GM18870 (cell line): Measurements from ENCODE around the gene UNKL.

Experiments
- ATAC-seq: cut with Tn5 transposase; IDR thresholded peaks from one replicate; pipeline ENCODE4 v1.9.1; 2021; ENCODE audit warnings: moderate library complexity; ENCODE audit not compliant: unreplicated experiment

The UNKL gene

GRCh38 chr16:1407753-1408152 is 6.8 kb downstream of the UNKL start:
- ATAC-seq = no peak

DNA sequence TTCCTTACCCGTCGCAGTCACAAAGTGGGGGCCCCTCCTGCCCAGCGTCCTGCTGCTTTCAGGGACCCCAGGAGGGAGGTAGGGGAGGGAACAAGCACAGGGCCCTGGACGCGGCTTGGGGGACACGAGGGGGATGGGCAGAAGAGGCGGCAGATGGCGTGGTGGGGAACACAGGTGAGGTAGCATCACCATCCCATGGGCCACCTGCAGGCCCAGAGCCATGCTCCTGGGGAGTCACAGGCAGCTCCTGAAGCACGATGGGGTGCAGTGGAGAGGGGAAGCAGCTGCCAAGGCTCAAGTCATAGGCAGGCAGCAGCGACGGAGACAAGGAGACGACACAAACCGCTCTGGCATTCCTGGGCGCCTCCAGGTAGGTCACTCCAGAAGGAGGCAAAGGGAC is 10.8 kb downstream of the UNKL start:
- no peak for ATAC-seq

DNA sequence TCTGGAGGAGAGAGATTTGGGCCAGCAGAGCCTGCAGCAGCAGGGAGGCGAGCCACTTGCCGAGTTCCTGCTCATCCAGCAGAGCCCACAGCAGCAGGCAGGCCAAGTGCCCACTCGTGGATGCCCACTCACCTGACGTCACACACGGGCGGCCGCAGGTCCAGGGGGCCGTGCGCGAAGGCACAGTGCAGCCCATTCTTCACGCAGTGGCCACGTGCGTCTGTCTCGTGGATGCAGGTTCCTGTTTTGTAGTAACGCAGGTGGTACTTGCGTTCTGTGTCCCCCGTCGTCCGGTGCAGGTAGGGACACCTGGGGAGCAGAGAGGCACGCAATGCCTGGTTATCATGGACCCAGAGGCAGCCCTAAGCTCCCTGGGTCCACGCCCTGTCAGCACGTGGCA is 11.5 kb downstream of the UNKL start:
- ATAC-seq = no peak

DNA sequence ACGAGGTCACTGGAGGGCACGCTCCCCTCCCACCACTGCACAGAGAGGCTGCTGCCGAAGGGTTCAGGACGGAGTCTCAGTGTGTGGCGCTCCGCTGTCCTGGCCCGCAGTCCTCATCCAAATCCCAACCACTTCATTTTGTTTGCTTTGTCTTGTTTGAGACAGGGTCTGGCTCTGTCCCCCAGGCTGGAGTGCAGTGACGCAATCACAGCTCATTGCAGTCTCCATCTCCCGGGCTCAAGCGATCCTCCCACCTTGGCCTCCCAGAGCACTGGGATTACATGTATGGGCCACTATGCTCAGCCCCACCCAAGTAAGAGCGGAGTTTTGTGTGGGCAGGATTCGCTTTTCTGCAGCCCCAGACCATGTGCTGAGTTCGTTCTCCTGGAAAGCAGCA is 12.7 kb downstream of the UNKL start:
- no peak for ATAC-seq

GRCh38 chr16:1401061-1401757 is 13.3 kb downstream of the UNKL start:
- ATAC-seq = no peak

- ATAC-seq = no peak
Observed at GRCh38 chr16:1398826-1399581, 15.5 kb downstream of the UNKL start.

DNA sequence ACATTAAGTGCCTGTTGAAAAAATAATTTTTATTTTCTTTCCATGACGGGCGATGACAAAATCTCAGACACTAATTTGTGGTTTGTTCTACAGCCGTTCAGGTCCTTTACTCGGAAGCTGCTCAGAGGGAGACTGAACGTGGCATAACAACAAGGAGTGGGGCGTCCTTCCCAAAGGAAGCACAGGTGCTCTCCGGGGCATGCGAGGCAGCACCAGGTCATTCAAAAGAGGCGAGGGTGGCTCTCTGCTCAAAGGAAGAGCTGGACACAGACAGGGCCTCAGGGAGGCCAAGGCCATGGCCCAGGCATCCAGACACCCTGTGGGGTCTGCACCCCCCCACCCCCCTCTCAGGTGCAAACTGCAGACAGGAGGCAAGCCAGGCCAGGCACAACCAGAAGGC is 16.2 kb downstream of the UNKL start:
- ATAC-seq = no peak

DNA sequence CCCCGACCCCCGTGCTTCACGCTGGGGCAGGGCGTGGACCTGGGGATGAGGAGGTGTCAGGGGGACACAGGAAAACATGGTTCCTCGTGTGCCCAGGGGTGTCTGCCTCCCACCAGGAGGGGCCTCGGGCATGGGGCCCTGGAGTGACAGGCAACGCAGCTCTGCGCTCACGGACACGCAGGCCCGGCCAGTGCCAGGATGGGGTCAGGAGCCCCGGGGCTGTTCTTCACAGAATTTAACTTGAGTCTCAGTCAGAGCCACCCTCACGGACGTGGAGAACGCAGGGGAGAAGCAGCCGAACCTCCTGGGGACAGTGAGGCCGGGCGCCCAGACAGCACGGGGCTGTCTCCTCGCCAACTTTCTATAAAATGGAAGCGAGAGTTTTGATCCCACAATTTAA is 16.7 kb downstream of the UNKL start:
- ATAC-seq = no peak

GRCh38 chr16:1395444-1396031 is 19.0 kb downstream of the UNKL start:
- ATAC-seq = no peak

GRCh38 chr16:1394367-1394951 is 20.0 kb downstream of the UNKL start:
- no peak for ATAC-seq

DNA sequence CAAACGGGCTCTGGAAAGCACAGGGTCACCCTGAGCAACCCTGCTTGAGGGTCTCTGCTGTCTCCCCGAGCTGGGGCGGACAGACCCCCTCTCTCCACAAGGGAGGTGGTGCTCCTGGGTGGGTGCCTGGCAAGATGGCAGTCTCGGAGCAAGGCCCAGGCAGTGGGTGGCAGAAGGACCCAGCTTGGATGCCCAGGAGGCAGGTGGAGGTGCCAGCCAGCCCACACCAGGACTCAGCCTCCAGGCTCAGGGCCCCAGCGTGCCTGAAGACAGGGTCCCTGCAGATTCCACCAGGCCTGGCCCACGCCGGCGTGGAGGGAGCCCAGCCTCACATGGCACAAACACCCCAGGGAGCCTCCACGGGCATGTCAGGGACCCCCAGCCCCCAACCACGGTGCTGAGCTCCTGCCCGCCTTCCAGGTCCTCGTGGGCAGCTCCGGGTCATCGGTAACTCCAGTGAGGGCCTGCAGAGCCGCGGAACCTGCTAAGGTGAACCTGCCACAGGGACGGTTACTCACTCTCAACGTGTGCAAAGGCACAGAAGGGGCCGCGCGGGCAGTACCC is 20.8 kb downstream of the UNKL start:
- ATAC-seq = no peak

- no peak for ATAC-seq
Observed at GRCh38 chr16:1392826-1393225, 21.7 kb downstream of the UNKL start.

GRCh38 chr16:1390239-1390779 is 24.2 kb downstream of the UNKL start:
- ATAC-seq = no peak

GRCh38 chr16:1389762-1390161 is 24.7 kb downstream of the UNKL start:
- no peak for ATAC-seq

DNA sequence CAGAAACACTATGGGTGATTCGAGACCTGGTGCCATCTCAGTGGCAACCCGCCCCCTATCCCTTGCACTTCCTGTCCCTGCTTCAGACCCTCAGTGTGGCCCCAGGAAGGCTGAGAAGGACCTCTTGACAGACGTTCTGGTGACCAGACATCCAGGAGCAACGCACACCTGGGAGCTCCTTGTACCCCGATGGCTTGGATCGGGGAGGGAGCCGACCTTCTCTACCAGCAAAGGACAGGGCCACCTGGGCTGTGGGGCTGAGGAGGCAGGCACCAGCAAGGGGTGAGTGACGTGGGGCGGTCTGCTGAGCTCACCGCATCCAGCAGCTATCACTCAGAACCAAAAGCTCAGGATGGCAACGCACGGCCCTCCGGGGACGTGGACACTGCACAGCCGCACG is 27.2 kb downstream of the UNKL start:
- ATAC-seq = no peak

DNA sequence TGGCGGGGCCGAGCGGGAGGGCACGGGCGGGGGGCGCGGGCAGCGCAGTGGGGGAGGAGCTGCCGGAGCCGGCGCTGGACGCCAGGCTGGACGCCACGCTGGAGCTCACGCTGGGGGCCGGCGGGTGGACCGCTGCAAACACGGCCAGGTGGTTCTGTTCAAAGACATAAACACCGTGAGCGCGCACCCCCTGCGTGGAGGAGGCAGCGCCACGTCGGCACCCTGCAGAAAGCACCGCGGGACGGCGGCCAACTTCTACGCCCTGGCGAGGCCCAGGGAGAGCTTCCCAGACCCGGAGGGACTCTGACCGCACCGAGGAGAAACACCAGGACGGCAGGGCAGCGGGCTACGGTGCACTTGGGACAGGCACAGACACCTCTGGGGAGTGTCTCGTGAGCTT is 29.3 kb downstream of the UNKL start:
- ATAC-seq = no peak

DNA sequence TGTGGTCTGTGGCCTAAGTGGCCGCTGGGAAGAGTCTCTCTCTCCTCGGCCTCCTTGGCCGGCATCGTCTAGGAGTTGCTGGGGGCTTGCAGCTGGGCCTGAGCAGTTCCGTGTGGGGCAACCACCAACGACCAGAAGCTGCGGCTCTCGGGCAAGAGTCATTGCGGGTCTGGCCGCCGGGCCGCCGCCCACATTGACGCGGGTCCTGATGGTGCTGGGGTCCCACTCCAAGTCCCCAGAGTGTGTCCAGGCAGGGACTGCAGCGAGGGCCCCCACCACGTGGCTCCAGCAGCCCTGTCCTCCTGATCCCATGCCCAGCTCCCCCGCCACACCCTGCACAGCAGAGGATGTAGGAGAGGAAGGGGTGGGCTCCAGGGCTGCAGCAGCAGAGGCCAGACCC is 30.9 kb downstream of the UNKL start:
- no peak for ATAC-seq

- ATAC-seq = no peak
Observed at GRCh38 chr16:1381612-1382406, 32.7 kb downstream of the UNKL start.

- ATAC-seq = no peak
Observed at GRCh38 chr16:1380195-1380594, 34.3 kb downstream of the UNKL start.

- ATAC-seq = no peak
Observed at GRCh38 chr16:1379304-1380076, 35.0 kb downstream of the UNKL start.
